CD4-positive, alpha-beta T cell treated with Interleukin-12 subunit alpha and Interleukin-12 subunit beta, for 1 hour (primary cell): ENCODE measurements around the gene CHCHD6.

Experiments used
- DNase-seq: peaks from one replicate; pipeline ENCODE4 v3.0.0-alpha.2; 2020

Gene CHCHD6

GRCh38 chr3:126867190-126867862 is 163.3 kb downstream of the CHCHD6 start:
- DNase-seq: no peak

- DNase-seq: no peak
Measured at GRCh38 chr3:126867863-126868200, 163.8 kb downstream of the CHCHD6 start.

GRCh38 chr3:126870608-126871210 is 166.7 kb downstream of the CHCHD6 start:
- DNase-seq: no peak

GRCh38 chr3:126872701-126873342 is 168.8 kb downstream of the CHCHD6 start:
- DNase-seq: no peak

- DNase-seq: no peak
Measured at GRCh38 chr3:126873416-126873815, 169.4 kb downstream of the CHCHD6 start.

- DNase-seq: no peak
Measured at GRCh38 chr3:126878664-126879063, 174.6 kb downstream of the CHCHD6 start.

- no peak for DNase-seq
Measured at GRCh38 chr3:126880901-126881300, 176.9 kb downstream of the CHCHD6 start.

- DNase-seq: no peak
Measured at GRCh38 chr3:126881861-126882260, 177.8 kb downstream of the CHCHD6 start.

GRCh38 chr3:126883241-126883640 is 179.2 kb downstream of the CHCHD6 start:
- DNase-seq: no peak

- DNase-seq: no peak
Measured at GRCh38 chr3:126885425-126885824, 181.4 kb downstream of the CHCHD6 start.

GRCh38 chr3:126886217-126886616 is 182.2 kb downstream of the CHCHD6 start:
- DNase-seq: no peak

- no peak for DNase-seq
Measured at GRCh38 chr3:126887686-126888085, 183.6 kb downstream of the CHCHD6 start.

GRCh38 chr3:126888186-126888760 is 184.2 kb downstream of the CHCHD6 start:
- DNase-seq: no peak

- no peak for DNase-seq
Measured at GRCh38 chr3:126889276-126890201, 185.5 kb downstream of the CHCHD6 start.

GRCh38 chr3:126891141-126891540 is 187.1 kb downstream of the CHCHD6 start:
- no peak for DNase-seq

GRCh38 chr3:126891791-126892190 is 187.8 kb downstream of the CHCHD6 start:
- no peak for DNase-seq

GRCh38 chr3:126893651-126894050 is 189.6 kb downstream of the CHCHD6 start:
- DNase-seq: no peak

GRCh38 chr3:126894475-126894874 is 190.4 kb downstream of the CHCHD6 start:
- no peak for DNase-seq

- no peak for DNase-seq
Measured at GRCh38 chr3:126895178-126896066, 191.4 kb downstream of the CHCHD6 start.

- no peak for DNase-seq
Measured at GRCh38 chr3:126896067-126896441, 192.0 kb downstream of the CHCHD6 start.

- DNase-seq: no peak
Measured at GRCh38 chr3:126896968-126897367, 192.9 kb downstream of the CHCHD6 start.

GRCh38 chr3:126897943-126898342 is 193.9 kb downstream of the CHCHD6 start:
- no peak for DNase-seq
